ENCODE results near the gene ROCK2.

Gene ROCK2

DNA sequence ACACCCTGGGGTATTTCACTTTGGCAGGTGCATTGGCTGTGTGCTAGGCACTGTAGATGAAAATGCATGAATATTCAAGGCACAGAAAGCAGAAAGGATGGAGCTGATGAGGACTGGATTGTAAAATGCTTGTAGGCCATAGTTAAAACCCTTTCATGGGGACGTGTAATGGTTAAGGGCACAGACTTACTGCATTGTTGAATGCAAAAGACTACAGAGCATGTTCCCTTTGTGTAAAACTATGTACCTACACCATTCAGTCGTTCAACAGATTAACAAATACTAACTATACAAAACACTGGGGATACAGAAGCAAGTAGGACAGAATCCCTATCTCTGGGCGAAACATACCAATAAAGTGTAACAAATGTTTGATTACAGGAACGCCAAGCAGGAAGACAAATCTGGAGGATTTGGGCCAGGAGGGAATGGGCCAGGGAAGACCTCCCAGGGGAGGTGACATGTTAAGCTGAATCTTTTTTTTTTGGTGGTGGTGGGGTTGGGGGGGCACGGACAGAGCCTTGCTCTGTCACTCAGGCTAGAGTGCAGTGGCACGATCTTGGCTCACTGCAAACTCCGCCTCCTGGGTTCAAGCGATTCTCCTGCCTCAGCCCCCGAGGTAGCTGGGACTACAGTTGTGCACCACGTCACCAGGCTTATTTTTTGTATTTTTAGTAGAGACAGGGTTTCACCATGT, 19.6 kb upstream of the ROCK2 start:
- no peak for DNase-seq (ENCODE audit: low read depth)
- TF ChIP-seq, protein P1, sequence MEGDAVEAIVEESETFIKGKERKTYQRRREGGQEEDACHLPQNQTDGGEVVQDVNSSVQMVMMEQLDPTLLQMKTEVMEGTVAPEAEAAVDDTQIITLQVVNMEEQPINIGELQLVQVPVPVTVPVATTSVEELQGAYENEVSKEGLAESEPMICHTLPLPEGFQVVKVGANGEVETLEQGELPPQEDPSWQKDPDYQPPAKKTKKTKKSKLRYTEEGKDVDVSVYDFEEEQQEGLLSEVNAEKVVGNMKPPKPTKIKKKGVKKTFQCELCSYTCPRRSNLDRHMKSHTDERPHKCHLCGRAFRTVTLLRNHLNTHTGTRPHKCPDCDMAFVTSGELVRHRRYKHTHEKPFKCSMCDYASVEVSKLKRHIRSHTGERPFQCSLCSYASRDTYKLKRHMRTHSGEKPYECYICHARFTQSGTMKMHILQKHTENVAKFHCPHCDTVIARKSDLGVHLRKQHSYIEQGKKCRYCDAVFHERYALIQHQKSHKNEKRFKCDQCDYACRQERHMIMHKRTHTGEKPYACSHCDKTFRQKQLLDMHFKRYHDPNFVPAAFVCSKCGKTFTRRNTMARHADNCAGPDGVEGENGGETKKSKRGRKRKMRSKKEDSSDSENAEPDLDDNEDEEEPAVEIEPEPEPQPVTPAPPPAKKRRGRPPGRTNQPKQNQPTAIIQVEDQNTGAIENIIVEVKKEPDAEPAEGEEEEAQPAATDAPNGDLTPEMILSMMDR (conservative IDR thresholded peaks at IDR 0.05; ENCODE audit: control insufficient read depth, insufficient read depth, low read depth, low read length): no peak
- no peak overlapping the region for H3K4me3 ChIP-seq (ENCODE audit: control insufficient read depth, low read depth, low read length)

DNA sequence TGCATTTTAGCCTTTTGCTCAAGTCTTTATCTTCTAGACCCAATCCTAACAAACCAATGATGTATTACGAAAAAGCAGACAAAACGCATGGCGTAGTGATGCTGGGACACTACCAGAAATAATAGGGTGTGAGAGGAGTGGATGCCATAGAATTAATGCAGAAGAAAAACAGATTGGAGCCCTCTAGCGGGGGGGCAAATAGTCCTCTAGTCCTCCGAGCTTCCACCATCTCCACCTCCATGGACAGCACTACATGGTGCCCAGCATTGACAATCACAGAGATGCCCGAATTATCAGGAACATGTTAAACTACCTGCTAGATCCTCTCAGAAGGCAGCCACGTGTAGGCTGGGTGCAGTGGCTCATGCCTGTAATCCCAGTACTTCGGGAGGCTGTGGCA, 15.4 kb upstream of the ROCK2 start:
- TF ChIP-seq, protein P1 (conservative IDR thresholded peaks at IDR 0.05; ENCODE audit: control insufficient read depth, insufficient read depth, low read depth, low read length): no peak
- no peak overlapping the region for H3K4me3 ChIP-seq (ENCODE audit: control insufficient read depth, low read depth, low read length)
- no peak for DNase-seq (ENCODE audit: low read depth)

DNA sequence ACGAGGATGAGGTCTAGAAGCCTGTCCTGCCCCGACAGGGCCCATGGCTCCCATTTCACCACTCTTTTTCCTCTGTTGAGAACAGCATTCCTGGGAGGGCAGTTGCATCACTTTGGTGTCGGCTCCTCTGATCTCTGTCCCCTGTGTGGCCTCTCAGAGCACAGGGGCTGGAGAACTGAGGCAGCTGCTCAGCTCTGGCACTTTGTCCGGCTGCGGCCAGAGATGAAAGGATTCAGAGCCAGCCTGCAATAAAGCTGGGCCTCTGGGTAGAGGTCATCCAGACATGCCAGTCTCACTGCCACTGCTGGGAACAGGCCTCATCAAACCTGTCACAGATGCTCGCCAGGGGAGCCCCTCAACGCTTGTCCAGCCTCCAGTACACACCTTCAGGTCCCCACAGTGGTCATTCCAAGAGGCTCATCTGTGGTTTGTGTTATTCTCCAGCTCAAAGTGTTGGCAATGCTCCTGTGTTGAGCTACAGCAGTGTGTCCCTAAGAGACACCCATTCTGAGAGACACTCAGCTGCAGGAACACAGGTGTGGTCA, 13.1 kb upstream of the ROCK2 start:
- no peak overlapping the region for H3K4me3 ChIP-seq (ENCODE audit: control insufficient read depth, low read depth, low read length)
- TF ChIP-seq, protein P1 (conservative IDR thresholded peaks at IDR 0.05; ENCODE audit: control insufficient read depth, insufficient read depth, low read depth, low read length): no peak
- no peak for DNase-seq (ENCODE audit: low read depth)

DNA sequence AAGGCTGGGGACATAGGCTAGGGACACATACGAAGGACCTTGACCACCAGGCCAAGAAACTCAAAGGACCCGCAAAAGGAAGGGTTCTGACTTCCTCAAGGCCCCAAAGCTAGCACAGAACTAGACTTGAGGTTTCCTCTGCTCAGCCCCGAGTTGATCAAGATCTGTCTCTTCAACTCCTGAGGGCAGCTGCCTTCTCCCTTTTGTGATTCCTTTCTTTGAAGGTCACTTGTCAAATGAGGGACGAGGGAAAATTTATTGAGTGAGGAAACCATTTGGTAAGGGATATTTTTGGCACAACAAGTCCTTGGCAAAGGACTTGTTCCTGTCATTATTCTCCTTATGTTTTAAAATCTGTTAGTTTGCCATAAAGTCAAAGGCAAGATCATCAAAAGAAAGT, 12.3 kb upstream of the ROCK2 start:
- H3K4me3 ChIP-seq (ENCODE audit: control insufficient read depth, low read depth, low read length): no peak overlapping the region
- TF ChIP-seq, protein P1 (conservative IDR thresholded peaks at IDR 0.05; ENCODE audit: control insufficient read depth, insufficient read depth, low read depth, low read length): no peak
- DNase-seq (ENCODE audit: low read depth): no peak

DNA sequence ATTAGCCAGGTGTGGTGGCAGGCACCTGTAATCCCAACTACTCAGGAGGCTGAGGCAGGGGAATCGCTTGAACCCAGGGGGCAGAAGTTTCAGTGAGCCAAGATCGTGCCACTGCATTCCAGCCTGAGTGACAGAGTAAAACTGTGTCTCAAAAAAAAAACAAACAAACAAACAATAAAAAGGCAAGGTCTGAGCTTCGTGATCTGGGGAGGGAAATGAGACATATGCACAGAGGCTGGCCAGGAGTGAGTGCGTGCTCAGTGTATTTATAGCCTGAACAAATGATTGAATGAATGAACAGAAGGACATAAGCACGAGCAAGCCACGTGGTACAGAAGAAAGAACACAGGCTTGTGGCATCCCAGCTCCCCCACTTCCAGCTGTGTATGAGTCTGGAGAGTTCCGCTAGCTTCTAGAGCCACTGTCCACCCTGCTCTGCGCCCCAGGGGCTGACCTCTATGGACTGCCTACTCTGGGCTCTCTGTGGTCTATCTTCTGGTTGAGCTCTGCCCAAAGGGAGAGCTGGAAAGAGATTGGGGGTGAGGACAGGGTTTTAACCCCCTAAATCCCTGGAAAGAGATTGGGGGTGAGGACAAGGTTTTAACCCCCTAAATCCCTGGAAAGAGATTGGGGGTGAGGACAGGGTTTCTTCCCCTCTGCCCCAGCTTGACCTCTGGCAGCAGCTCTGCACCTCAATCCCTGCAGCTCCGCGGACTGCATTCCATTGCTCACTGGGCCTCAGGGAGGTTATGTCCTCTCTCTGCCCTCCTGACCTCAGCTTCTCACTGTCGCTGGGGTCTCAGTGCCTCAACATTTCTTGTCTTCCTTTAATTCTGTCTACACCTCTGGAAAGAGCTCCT, 11.0 kb upstream of the ROCK2 start:
- DNase-seq (ENCODE audit: low read depth): no peak
- no peak overlapping the region for H3K4me3 ChIP-seq (ENCODE audit: control insufficient read depth, low read depth, low read length)
- TF ChIP-seq, protein P1 (conservative IDR thresholded peaks at IDR 0.05; ENCODE audit: control insufficient read depth, insufficient read depth, low read depth, low read length): no peak

DNA sequence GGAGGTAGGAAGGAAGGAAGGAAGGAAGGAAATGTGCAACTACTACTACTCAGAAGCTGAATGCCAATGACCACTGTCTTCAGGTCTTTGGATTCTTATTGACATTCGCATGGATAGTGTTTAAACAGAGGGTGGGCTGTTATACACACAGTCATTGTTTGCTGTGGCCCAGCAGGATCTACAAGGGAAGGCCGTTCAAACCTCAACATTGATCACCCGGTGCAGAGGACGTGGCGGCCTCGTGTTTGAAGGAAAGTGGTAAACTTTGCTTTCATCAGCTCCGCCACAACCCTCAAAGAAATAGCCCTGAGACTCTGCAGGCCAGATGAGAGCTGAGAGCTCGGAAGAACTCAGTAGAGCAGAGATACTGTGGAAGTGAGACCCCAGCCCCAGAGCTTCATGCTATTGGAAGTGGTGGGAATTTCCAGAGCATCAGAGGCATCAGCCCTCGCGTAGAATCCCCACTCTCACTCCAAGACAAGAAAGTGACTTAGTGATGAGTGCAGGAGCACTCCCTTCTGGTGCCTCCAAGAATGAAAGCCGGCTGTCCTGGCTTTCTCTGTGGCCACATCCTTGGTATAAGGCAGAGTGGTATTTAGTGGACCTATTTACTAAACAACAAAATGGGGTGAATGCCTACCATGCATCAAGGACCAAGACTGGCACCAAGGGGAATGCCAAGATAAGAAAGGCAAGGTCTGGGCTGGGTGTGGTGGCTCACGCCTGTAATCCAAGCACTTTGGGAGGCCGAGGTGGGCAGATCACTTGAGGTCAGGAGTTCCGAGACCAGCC, 10.1 kb upstream of the ROCK2 start:
- TF ChIP-seq, protein P1 (conservative IDR thresholded peaks at IDR 0.05; ENCODE audit: control insufficient read depth, insufficient read depth, low read depth, low read length): no peak
- DNase-seq (ENCODE audit: low read depth): no peak
- H3K4me3 ChIP-seq (ENCODE audit: control insufficient read depth, low read depth, low read length): no peak overlapping the region
